ENCODE measurements around the gene LBHD1. TPM values are rescaled to one million over a fixed set of nuclear protein-coding genes. Genes with fewer than 3 reads are reported as not detected.
A peak's percentile ranks its signal among the peaks of the same experiment; 100 is the strongest.
"Not testable (repeated sequence)": the region's sequence is repeated elsewhere in the genome, so short reads cannot be mapped to it uniquely, and the experiment has no call there.

Gene LBHD1
- total RNA-seq, 1 donor from 2014 or later: 3.2 TPM

DNA sequence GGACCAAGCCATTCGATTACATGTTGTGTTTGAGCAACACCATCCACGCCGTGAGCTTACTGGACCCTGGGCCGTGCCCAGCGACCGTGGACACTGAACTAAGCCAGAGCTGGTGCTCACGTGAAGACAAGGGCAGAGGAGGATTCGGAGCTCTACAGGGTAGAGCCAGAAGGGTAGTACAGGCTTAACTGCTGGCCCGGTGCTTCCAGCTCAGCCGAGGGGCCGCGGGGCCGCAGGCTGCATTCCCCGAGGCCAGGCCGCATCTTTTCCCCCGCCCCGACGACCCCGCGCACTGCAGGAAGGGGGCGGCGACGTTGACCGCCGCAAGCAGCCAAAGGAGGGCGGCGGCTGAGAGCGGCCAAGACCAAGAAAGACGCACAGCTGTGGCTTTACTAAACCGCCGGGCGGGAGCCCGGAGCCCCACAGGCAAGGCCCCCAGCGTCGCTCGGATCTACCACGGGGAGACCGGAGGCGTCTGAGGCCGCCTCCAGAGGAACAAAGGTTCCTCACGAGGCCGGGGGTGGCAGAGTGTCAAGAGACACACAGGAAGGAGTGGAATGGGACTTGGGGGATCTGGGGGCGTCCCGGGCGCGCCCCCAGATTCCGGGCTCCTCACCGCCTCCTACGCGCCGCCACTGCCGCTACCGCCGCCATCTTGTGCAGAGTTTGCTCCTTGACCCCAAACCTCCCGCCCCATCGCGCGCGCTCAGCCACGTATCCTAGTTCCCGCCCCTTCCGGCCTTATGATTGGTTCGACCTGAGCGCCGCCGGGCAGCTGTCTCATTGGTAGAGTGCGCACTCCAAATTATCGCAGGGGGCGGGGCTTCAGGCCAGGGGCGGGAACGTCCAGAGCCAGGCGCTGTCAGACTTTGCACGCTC is 25.9 kb downstream of the LBHD1 start, which contains the start of gene GANAB:
GANAB (minus strand) TSS at position 668 of the 879 bp plus-strand sequence; CDS start at position 654, 14 bp downstream.
- ATAC-seq (ENCODE audit: poor library complexity): peak; percentile 98
- intact Hi-C loops (cut with DNase I): no loop called here

GRCh38 chr11:62645671-62645945 is 26.5 kb downstream of the LBHD1 start:
- no peak for DNase-seq
- intact Hi-C loops (cut with DNase I): no loop called here

More for the DNA sequence above, 25.9 kb downstream of the LBHD1 start, which contains the start of gene GANAB:
- DNase-seq: peak; percentile 100

DNA sequence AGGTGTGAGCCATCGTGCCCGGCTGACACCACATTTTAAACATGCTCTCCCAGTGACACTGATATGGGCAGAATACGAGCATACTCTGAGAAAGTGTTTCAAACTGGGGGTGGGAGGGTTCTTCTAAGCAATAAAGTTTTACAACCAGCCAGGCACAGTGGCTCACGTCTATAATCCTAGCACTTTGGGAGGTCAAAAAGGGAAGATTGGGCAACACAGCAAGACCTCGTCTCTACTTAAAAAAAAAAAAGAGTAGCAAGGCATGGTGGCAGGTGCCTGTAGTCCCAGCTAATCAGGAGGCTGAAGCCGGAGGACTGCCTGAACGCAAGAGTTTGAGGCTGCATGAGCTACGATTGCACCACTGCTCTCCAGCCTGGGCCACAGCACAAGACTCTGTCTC is 27.8 kb downstream of the LBHD1 start:
- ATAC-seq (ENCODE audit: poor library complexity): no peak
- no peak for DNase-seq

More at GRCh38 chr11:62645671-62645945, 26.5 kb downstream of the LBHD1 start:
- ATAC-seq (ENCODE audit: poor library complexity): no peak

DNA sequence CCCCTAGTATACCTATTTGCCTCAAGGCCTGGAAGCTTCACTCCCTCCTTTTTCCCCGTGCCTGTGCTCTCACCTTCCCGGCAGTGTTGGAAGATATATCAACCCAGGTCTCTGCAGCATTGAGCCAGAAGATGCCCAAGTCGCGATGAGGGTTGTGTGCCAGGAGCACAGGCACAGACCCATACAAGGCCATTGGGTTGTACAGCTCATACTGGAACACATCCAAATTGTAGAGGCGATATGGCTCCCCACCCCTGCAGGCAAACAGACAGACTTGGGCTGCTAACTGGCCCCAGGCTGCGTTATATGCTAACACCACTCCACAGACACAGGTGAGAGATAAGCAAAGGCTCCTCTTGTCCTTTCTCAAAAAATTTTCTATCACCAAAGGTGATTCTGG is 39.6 kb downstream of the LBHD1 start:
- no peak for DNase-seq
- intact Hi-C loops (cut with DNase I): no loop called here
- no peak for ATAC-seq (ENCODE audit: poor library complexity)

More for the DNA sequence above, 27.8 kb downstream of the LBHD1 start:
- intact Hi-C loops (cut with DNase I): no loop called here

GRCh38 chr11:62627713-62628112 is 44.4 kb downstream of the LBHD1 start:
- no peak for ATAC-seq (ENCODE audit: poor library complexity)
- DNase-seq: no peak
- intact Hi-C loops (cut with DNase I): no loop called here

- no peak for DNase-seq
- ATAC-seq (ENCODE audit: poor library complexity): no peak
- intact Hi-C loops (cut with DNase I): no loop called here
These were observed 49.5 kb downstream of the LBHD1 start for GRCh38 chr11:62622476-62623089.

DNA sequence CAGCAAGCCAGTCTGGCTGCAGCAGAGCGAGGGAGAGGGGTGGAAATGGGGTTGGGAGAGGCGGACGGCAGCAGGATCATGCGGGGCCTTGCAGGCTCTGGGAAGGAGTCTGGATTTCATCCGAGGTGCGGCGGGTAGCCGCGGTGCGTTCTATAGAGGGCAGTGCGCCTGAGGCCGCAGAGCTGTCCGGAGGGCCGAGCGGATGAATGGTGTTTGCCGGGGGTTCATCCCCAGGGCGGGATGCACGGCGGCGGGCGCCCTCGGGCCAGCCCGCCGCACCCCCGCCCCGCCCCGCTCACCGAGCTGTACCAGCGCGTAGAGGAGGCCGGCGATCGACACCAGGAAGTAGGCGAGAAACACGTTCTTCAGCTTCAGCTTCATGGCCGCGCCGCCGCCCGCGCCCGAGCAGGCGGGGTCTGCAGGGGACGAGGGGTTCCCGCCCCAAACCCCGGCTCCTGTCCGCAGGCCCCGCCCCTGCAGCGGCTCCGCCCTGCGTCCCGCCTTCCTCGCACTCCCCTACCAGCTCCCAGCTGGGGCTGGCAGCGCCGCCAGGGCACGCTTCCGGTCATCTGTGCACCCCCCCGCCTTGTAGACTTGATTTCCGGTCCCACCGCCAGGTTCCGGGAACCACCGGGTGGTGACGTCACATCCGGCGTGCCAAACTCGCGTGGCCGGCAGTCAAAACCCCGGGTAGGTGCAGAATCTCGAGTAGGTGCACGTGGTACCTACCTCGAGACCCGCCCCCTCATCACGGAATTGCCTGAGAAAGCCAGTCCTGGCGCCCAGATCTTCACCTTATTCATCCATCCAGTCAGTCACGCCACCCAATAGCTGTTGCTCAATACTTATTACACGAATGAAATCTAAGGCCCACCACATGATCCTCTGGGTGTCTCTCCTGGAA is 50.2 kb downstream of the LBHD1 start, which contains the start of gene B3GAT3:
B3GAT3 (minus strand) TSS at position 420 of the 904 bp plus-strand sequence; CDS start at position 381, 39 bp downstream.
- ATAC-seq (ENCODE audit: poor library complexity) (peak; percentile 99), DNase-seq (peak; percentile 99)
- intact Hi-C loops (cut with DNase I): no loop called here

DNA sequence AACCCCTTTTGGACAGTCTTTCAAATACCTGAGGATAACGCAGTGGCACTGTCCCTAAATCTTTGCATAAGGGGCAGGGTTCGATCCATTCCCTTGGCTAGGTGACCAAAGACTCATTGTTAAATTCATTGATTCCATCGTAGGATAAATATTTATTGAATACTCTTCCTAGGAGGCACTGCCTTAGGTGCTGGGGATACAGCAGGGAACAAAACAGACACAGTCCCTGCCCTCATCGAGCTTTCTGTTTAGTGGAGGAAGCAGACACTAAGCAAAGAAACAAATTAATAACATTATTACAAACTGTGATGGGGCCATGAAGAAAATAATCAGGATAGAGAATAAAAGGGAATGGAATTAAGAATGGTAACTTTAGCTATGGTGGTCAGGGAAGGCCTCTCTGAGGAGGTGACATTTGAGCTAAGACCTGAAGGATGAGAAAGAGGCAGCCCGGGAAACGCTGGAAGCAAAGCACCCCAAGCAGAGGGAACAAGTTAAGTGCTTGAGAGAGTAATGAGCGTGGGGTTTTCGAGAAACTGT is 51.0 kb downstream of the LBHD1 start:
- intact Hi-C loops (cut with DNase I): no loop called here

GRCh38 chr11:62616957-62617356 is 55.1 kb downstream of the LBHD1 start:
- intact Hi-C loops (cut with DNase I); DNase-seq; ATAC-seq (ENCODE audit: poor library complexity): not testable (repeated sequence)

More for the DNA sequence above, 51.0 kb downstream of the LBHD1 start:
- ATAC-seq (ENCODE audit: poor library complexity) (no peak), DNase-seq (no peak)

DNA sequence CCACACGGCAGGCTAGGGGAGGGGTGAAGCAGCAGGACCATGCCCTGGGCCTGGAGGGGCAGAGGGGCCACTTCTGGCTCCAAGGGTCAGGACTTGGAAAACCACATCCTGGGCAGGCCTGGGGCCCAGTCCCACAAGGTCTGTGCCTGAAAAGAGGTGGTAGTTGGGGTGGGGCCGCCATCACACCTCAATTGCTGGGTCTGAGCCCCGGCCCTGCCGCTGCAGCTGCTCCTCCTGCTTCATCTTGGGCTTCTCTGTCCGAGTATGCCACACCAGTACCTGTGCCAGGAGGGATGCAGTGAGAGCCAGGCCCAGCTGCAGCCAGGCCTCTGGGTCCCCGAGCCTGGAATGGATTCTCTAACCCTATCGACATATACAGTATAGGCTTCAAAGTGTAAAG is 56.5 kb downstream of the LBHD1 start:
- DNase-seq (no peak), ATAC-seq (ENCODE audit: poor library complexity) (no peak)
- intact Hi-C loops (cut with DNase I): no loop called here

DNA sequence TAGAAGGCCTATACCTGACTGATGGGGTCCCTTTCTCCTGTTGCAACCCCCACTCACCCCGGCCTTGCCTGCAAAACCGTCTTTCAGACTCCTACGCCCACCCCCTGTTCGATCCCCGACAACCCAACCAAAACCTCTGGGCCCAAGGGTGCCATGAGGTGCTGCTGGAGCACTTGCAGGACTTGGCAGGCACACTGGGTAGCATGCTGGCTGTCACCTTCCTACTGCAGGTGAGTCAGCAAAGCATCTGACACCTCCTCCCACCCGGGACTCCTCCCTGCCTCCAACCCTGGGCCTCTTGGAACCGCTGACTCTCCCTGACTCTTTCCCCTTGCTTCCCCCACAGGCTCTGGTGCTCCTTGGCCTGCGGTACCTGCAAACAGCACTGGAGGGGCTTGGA is 57.8 kb downstream of the LBHD1 start:
- DNase-seq (no peak), ATAC-seq (ENCODE audit: poor library complexity) (no peak)
- intact Hi-C loops (cut with DNase I): no loop called here

DNA sequence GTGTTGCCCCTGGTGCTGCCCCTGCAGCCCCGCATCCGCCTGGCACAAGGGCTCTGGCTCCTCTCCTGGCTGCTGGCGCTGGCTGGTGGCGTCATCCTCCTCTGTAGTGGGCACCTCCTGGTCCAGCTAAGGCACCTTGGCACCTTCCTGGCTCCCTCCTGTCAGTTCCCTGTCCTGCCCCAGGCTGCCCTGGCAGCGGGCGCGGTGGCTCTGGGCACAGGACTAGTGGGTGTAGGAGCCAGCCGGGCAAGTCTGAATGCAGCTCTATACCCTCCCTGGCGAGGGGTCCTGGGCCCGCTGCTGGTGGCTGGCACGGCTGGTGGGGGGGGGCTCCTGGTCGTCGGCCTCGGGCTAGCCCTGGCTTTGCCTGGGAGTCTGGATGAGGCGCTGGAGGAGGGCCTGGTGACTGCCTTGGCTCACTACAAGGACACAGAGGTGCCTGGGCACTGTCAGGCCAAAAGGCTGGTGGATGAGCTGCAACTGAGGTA is 58.7 kb downstream of the LBHD1 start:
- DNase-seq (no peak), ATAC-seq (ENCODE audit: poor library complexity) (peak; percentile 0)
- intact Hi-C loops (cut with DNase I): no loop called here

Other genes with a start within 250 kb of the LBHD1 start
- gene AHNAK, start 125.5 kb downstream of the LBHD1 start, total RNA-seq: 318 TPM
- 794 TPM for gene EEF1G, start 98.4 kb downstream of the LBHD1 start, total RNA-seq
- 14.7 TPM for gene TUT1, start 80.7 kb downstream of the LBHD1 start, total RNA-seq
- 28.2 TPM for gene MTA2, start 70.4 kb downstream of the LBHD1 start, total RNA-seq
- 13.1 TPM for gene EML3, start 59.5 kb downstream of the LBHD1 start, total RNA-seq
- 1.5 TPM for gene ROM1, start 59.0 kb downstream of the LBHD1 start, total RNA-seq
- 11.6 TPM for gene B3GAT3, start 50.3 kb downstream of the LBHD1 start, total RNA-seq
- gene GANAB, start 25.7 kb downstream of the LBHD1 start, total RNA-seq: 91.4 TPM
- gene INTS5, start 19.0 kb downstream of the LBHD1 start, total RNA-seq: 9.6 TPM
- 30.4 TPM for gene C11orf98, start 7.1 kb downstream of the LBHD1 start, total RNA-seq
- 3.7 TPM for gene CSKMT, start 7.0 kb downstream of the LBHD1 start, total RNA-seq
- 7.8 TPM for gene UQCC3, start 594 bp downstream of the LBHD1 start, total RNA-seq
- gene UBXN1, start 6.8 kb upstream of the LBHD1 start, total RNA-seq: 82.2 TPM
- gene LRRN4CL, start 17.3 kb upstream of the LBHD1 start, total RNA-seq: 3.8 TPM
- 21.7 TPM for gene BSCL2, start 35.2 kb upstream of the LBHD1 start, total RNA-seq
- not detected for gene GNG3, start 35.4 kb upstream of the LBHD1 start, total RNA-seq
- 30.4 TPM for gene HNRNPUL2, start 55.2 kb upstream of the LBHD1 start, total RNA-seq
- gene TTC9C, start 56.2 kb upstream of the LBHD1 start, total RNA-seq: 14.0 TPM
- gene ZBTB3, start 81.9 kb upstream of the LBHD1 start, total RNA-seq: 9.7 TPM
- gene POLR2G, start 89.3 kb upstream of the LBHD1 start, total RNA-seq: 36.8 TPM
- gene TAF6L, start 99.1 kb upstream of the LBHD1 start, total RNA-seq: 9.2 TPM
- 17.1 TPM for gene TMEM179B, start 115.1 kb upstream of the LBHD1 start, total RNA-seq
- 17.4 TPM for gene TMEM223, start 119.7 kb upstream of the LBHD1 start, total RNA-seq
- 40.1 TPM for gene NXF1, start 133.2 kb upstream of the LBHD1 start, total RNA-seq
- gene STX5, start 159.8 kb upstream of the LBHD1 start, total RNA-seq: 15.7 TPM
- gene TEX54, start 160.6 kb upstream of the LBHD1 start, total RNA-seq: not detected
- gene WDR74, start 167.3 kb upstream of the LBHD1 start, total RNA-seq: 27.0 TPM
- gene SLC3A2, start 208.6 kb upstream of the LBHD1 start, total RNA-seq: 32.9 TPM
- not detected for gene CHRM1, start 249.1 kb upstream of the LBHD1 start, total RNA-seq